ENCODE data around the gene MAST4. TPM values are rescaled to one million over a fixed set of nuclear protein-coding genes. Genes with fewer than 3 reads are reported as not detected.

Gene MAST4
- polyA plus RNA-seq, 2 of the 4 experiments (the other 2 are of a cell fraction), result 1.2 to 5.8 TPM

DNA sequence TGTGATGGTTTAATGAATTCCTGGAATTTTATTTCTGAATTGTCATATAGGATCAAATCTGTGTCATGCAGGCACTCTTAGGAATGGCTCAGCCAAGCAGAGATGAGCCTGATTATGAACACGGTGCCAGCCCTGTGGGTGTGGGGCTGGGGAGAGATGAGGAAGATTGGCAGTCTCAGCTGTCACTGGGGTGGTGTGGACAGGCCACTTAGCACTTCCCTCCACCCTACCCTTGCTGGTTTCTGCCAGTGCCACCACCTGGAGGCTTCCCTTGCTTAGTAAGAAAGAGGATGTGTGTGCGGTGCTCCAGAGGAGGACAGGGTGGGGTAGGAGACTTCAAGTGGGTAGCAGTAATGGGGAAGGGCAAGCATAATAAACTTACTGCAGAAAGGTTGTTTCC is 373.8 kb downstream of the MAST4 start:
- DNase-seq (ENCODE audit: low read depth in 1 of 2, low spot score in 1 of 2) (no peak), FAIRE-seq (no peak), ATAC-seq (no peak)
- Histone ChIP-seq H3K4me3 (no peak overlapping the region), H3K4me1 (peaks cover 12% of the 10 kb centered on the region), H3K4me2 (no peak overlapping the region), H3K27ac (no peak overlapping the region), H3K9me3 (no peaks in the 10 kb centered on the region)
- TF ChIP-seq NPAS2 (CRISPR knock-in tag; IDR thresholded peaks at IDR 0.05; ENCODE audit: borderline replicate concordance) (no peak), RCOR1 (IDR thresholded peaks at IDR 0.05; ENCODE audit: low read depth, low read length) (no peak), POLR2A (IDR thresholded peaks at IDR 0.05; ENCODE audit: low read length) (no peak), PBX3 (IDR thresholded peaks at IDR 0.05) (no peak), CBX8 (IDR thresholded peaks at IDR 0.05) (no peak), MYC (IDR thresholded peaks at IDR 0.05; ENCODE audit: borderline replicate concordance, low read length) (no peak), BHLHE40 (IDR thresholded peaks at IDR 0.05; ENCODE audit: low read depth, low read length) (no peak), HOXB13 (CRISPR knock-in tag; IDR thresholded peaks at IDR 0.05; ENCODE audit: low read depth) (no peak), TFCP2L1 (CRISPR knock-in tag; IDR thresholded peaks at IDR 0.05) (no peak), SREBF2 (IDR thresholded peaks at IDR 0.05) (no peak), FOXS1 (CRISPR knock-in tag; IDR thresholded peaks at IDR 0.05) (no peak), JUNB (IDR thresholded peaks at IDR 0.05) (no peak), PHF8 (IDR thresholded peaks at IDR 0.05; ENCODE audit: borderline replicate concordance, low read depth) (no peak)
- TF ChIP-seq, protein P1, sequence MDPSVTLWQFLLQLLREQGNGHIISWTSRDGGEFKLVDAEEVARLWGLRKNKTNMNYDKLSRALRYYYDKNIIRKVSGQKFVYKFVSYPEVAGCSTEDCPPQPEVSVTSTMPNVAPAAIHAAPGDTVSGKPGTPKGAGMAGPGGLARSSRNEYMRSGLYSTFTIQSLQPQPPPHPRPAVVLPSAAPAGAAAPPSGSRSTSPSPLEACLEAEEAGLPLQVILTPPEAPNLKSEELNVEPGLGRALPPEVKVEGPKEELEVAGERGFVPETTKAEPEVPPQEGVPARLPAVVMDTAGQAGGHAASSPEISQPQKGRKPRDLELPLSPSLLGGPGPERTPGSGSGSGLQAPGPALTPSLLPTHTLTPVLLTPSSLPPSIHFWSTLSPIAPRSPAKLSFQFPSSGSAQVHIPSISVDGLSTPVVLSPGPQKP (IDR thresholded peaks at IDR 0.05; ENCODE audit: low read depth, low read length), result no peak
- CTCF ChIA-PET, result interaction anchor here (1.2 to 2.4 kb wide), 4 partner anchors 9 to 19 kb away, joined by 3 to 6 read pairs (median 6); no protein-coding TSS in a partner anchor
- WGBS (ENCODE audit: missing lambda C conversion rate), result 73% methylated on average over 2 of the region's 2 CpGs
- POLR2A ChIA-PET, result no interaction called here

DNA sequence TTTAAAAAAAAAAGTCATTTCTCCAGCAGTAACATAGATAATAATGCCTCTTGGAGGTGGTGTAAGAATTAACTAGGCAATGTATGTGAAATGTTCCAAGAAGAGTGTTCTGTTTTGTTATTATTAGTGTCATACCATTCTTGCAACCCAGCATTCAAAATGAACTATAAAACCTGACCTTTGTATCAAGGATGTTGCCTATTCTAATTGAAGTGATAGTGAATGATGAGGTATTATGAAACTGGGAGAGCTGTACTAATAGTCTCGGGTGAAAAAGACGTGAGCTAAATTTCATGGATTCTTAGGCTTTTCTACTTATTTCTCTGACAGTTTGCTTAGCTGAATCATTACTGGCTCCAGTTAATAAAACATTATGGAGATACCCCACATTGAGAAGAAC is 375.8 kb downstream of the MAST4 start:
- ATAC-seq, result no peak
- ChIA-PET CTCF (interaction anchor here (1.2 kb wide), 1 partner anchor 10 kb away, joined by 3 read pairs; no protein-coding TSS in a partner anchor), POLR2A (no interaction called here)
- Histone ChIP-seq H3K4me1 (peaks cover 11% of the 10 kb centered on the region), H3K9me3 (no peaks in the 10 kb centered on the region), H3K4me3 (no peak overlapping the region), H3K27ac (no peak overlapping the region), H3K4me2 (no peak overlapping the region)
- whole genome bisulfite sequencing (ENCODE audit: missing lambda C conversion rate), result 96% methylated on average over 2 of the region's 2 CpGs
- DNase-seq (ENCODE audit: low read depth in 1 of 2, low spot score in 1 of 2), result no peak
- no peak for FAIRE-seq
- TF ChIP-seq RCOR1 (IDR thresholded peaks at IDR 0.05; ENCODE audit: low read depth, low read length) (no peak), ZFP36 (IDR thresholded peaks at IDR 0.05; ENCODE audit: borderline replicate concordance, partially characterized antibody) (no peak)

- TF ChIP-seq PHF8 (IDR thresholded peaks at IDR 0.05; ENCODE audit: borderline replicate concordance, low read depth) (no peak), FOSL2 (IDR thresholded peaks at IDR 0.05) (no peak), FOSL2 (CRISPR knock-in tag; IDR thresholded peaks at IDR 0.05) (no peak), HDAC2 (IDR thresholded peaks at IDR 0.05) (no peak), HEYL (CRISPR knock-in tag; IDR thresholded peaks at IDR 0.05) (no peak), CHD4 (IDR thresholded peaks at IDR 0.05; ENCODE audit: borderline replicate concordance) (no peak), TFCP2L1 (CRISPR knock-in tag; IDR thresholded peaks at IDR 0.05) (no peak), POLR2A (IDR thresholded peaks at IDR 0.05; ENCODE audit: low read length) (no peak)
- TF ChIP-seq, protein P2, sequence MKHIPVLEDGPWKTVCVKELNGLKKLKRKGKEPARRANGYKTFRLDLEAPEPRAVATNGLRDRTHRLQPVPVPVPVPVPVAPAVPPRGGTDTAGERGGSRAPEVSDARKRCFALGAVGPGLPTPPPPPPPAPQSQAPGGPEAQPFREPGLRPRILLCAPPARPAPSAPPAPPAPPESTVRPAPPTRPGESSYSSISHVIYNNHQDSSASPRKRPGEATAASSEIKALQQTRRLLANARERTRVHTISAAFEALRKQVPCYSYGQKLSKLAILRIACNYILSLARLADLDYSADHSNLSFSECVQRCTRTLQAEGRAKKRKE (CRISPR knock-in tag; IDR thresholded peaks at IDR 0.05; ENCODE audit: low read depth), result no peak
- POLR2A ChIA-PET, result no interaction called here
- DNase-seq (ENCODE audit: low read depth in 1 of 2, low spot score in 1 of 2), result no peak
Measured at GRCh38 chr5:66974256-66974655, 378.1 kb downstream of the MAST4 start.

More at GRCh38 chr5:66974256-66974655, 378.1 kb downstream of the MAST4 start:
- Histone ChIP-seq H3K4me2 (no peak overlapping the region), H3K9me3 (no peaks in the 10 kb centered on the region), H3K27ac (no peak overlapping the region; a peak in 1 of 6 replicates), H3K4me1 (no peaks in the 10 kb centered on the region), H3K4me3 (no peak overlapping the region)
- ATAC-seq (no peak), FAIRE-seq (no peak)
- CTCF ChIA-PET, result interaction anchor here (1.3 to 2.1 kb wide), 2 partner anchors 9 to 13 kb away, joined by 8 to 11 read pairs; no protein-coding TSS in a partner anchor
- WGBS (ENCODE audit: missing lambda C conversion rate), result 73% methylated on average over 6 of the region's 6 CpGs

Data from A549 (cell line).